GM12878 (cell line): ENCODE measurements around the gene MYCBP. TPM values are rescaled to one million over a fixed set of nuclear protein-coding genes. Genes with fewer than 3 reads are reported as not detected.

ENCODE experiments used
- ATAC-seq: fragments of 200-7000 bp; cut with Tn5 transposase; 3 replicates; pipeline ENCODE4 v1.9.1; 2020; ENCODE audit warnings: mild to moderate bottlenecking, moderate library complexity
- BruUV-seq: library from RNA; stranded (reverse); fragments of 400-500 nt; replicated peaks from 2 replicates; lab custom pipeline; 2021; lab: Mats Ljungman, UMichigan
- CTCF ChIA-PET: fragments of 300-600 bp; sonication (Branson Sonifier 250); formaldehyde crosslinking; extraction: SDS; loops from one replicate; lab custom pipeline; 2021; ENCODE audit warnings: inconsistent platforms; lab: Yijun Ruan, JAX
- POLR2A ChIA-PET: fragments of 350-600 bp; formaldehyde crosslinking; extraction: SDS; loops from one replicate; lab custom pipeline; 2021; ENCODE audit warnings: inconsistent platforms; lab: Charles Lee
- RAD21 ChIA-PET: fragments of 300-600 bp; sonication (Branson Sonifier 250); formaldehyde crosslinking; loops from one replicate; lab custom pipeline; 2023; ENCODE audit warnings: antibody characterized with exemption; ENCODE audit not compliant: unreplicated experiment; lab: Charles Lee
- SMC1A ChIA-PET: fragments of 300-600 bp; sonication (Branson Sonifier 250); formaldehyde crosslinking; loops from one replicate; lab custom pipeline; 2023; ENCODE audit not compliant: unreplicated experiment, uncharacterized antibody; lab: Charles Lee
- DNase-seq: peaks from one replicate; pipeline ENCODE4 v3.0.0-alpha.2; 2011; ENCODE audit warnings: low read depth, low spot score
- FAIRE-seq: peaks from 3 replicates; lab custom pipeline; 2011; peaks lifted over from hg19 to GRCh38; lab: Jason Lieb, UNC
- H2AFZ ChIP-seq: 2 replicates; pipeline ENCODE4 v1.6.0; 2011; ENCODE audit warnings: low read depth, low read length, control low read depth; ENCODE audit not compliant: control insufficient read depth
- H3K27ac ChIP-seq: 2 replicates; pipeline ENCODE4 v1.5.1; 2011; ENCODE audit warnings: control low read depth; ENCODE audit not compliant: control insufficient read depth, insufficient read depth
- H3K27me3 ChIP-seq, 2 experiments: replicated peaks in 1 of 2; 2 replicates each; pipeline versions ENCODE4 v1.6.0 to v1.6.1; 2011; ENCODE audit warnings: low read length in 1 of 2; ENCODE audit not compliant: control insufficient read depth in 2 of 2, insufficient read depth in 2 of 2
- H3K36me3 ChIP-seq, 2 experiments: 2 replicates each; pipeline ENCODE4 v1.5.1; 2011; ENCODE audit warnings: low read length in 1 of 2; ENCODE audit not compliant: control insufficient read depth in 2 of 2, insufficient read depth in 2 of 2
- H3K4me1 ChIP-seq: 2 replicates; pipeline ENCODE4 v1.6.1; 2011; ENCODE audit warnings: mild to moderate bottlenecking, low read length, moderate library complexity, mixed read lengths; ENCODE audit not compliant: control insufficient read depth, insufficient read depth
- H3K4me2 ChIP-seq: 2 replicates; pipeline ENCODE4 v1.6.0; 2011; ENCODE audit warnings: control low read depth; ENCODE audit not compliant: control insufficient read depth, insufficient read depth
- H3K4me3 ChIP-seq: fragments of 200-600 bp; sonication (generic); 2 replicates; pipeline ENCODE4 v1.5.1; 2016
- H3K79me2 ChIP-seq: 2 replicates; pipeline ENCODE4 v1.6.0; 2011; ENCODE audit warnings: low read length; ENCODE audit not compliant: control insufficient read depth, insufficient read depth
- H3K9ac ChIP-seq: 2 replicates; pipeline ENCODE4 v1.8.0; 2011; ENCODE audit warnings: low read length, control low read depth, mixed read lengths; ENCODE audit not compliant: control insufficient read depth, insufficient read depth
- H3K9me3 ChIP-seq: replicated peaks from 3 replicates; pipeline ENCODE4 v1.5.1; 2011; ENCODE audit warnings: mild to moderate bottlenecking, low read length; ENCODE audit not compliant: control insufficient read depth, insufficient read depth
- H4K20me1 ChIP-seq: 2 replicates; pipeline ENCODE4 v1.6.0; 2011; ENCODE audit not compliant: control insufficient read depth, insufficient read depth
- BHLHE40 ChIP-seq, 2 experiments: fragments of 450-650 bp in 1 of 2; IDR thresholded peaks; 2 replicates each; pipeline ENCODE4 v1.6.1; 2011 to 2017; ENCODE audit warnings: low read depth in 2 of 2, borderline replicate concordance in 1 of 2, improper control_type of control experiment in 1 of 2, low read length in 1 of 2, mild to moderate bottlenecking in 1 of 2
- EP300 ChIP-seq, 2 experiments: fragments of 150-350 bp in 1 of 2; IDR thresholded peaks; 2 replicates each; pipeline ENCODE4 v1.6.1; 2011 to 2012; ENCODE audit warnings: low read depth in 2 of 2, low read length in 2 of 2, borderline replicate concordance in 1 of 2, improper control_type of control experiment in 1 of 2, inconsistent platforms in 1 of 2; ENCODE audit not compliant: control insufficient read depth in 1 of 2
- JUNB ChIP-seq: IDR thresholded peaks from 2 replicates; pipeline ENCODE4 v1.6.1; 2016; ENCODE audit warnings: antibody characterized with exemption, mild to moderate bottlenecking
- MTA2 ChIP-seq: fragments of 450-650 bp; IDR thresholded peaks from 2 replicates; pipeline ENCODE4 v1.6.1; 2016; ENCODE audit warnings: low read depth, mild to moderate bottlenecking, moderate library complexity
- NFIC ChIP-seq: IDR thresholded peaks from 2 replicates; pipeline ENCODE4 v1.6.1; 2012; ENCODE audit warnings: low read depth, mild to moderate bottlenecking, inconsistent platforms, low read length, moderate library complexity
- PRDM15 ChIP-seq: fragments of 450-650 bp; formaldehyde crosslinking; IDR thresholded peaks from 2 replicates; pipeline ENCODE4 v1.4.0; 2020; ENCODE audit warnings: mild to moderate bottlenecking, moderate library complexity
- SUPT20H ChIP-seq: IDR thresholded peaks from 2 replicates; pipeline ENCODE4 v1.6.1; 2011; ENCODE audit warnings: low read depth, mild to moderate bottlenecking, low read length, moderate library complexity, borderline replicate concordance; ENCODE audit not compliant: control insufficient read depth
- SUZ12 ChIP-seq: fragments of 200-600 bp; sonication (generic); IDR thresholded peaks from one replicate; pipeline ENCODE4 v1.6.1; 2018; ENCODE audit warnings: antibody characterized with exemption, mild to moderate bottlenecking; ENCODE audit not compliant: unreplicated experiment
- USF1 ChIP-seq: IDR thresholded peaks from 2 replicates; pipeline ENCODE4 v1.6.1; 2011; ENCODE audit warnings: borderline replicate concordance, low read depth, mild to moderate bottlenecking, moderate library complexity, mixed read lengths, low read length; ENCODE audit not compliant: insufficient read depth; ENCODE audit errors: extremely low read length
- ZBTB11 ChIP-seq: fragments of 450-650 bp; formaldehyde crosslinking; IDR thresholded peaks from 2 replicates; pipeline ENCODE4 v1.5.0; 2022; ENCODE audit warnings: mild to moderate bottlenecking, missing genetic modification characterization
- ZBTB33 ChIP-seq: fragments of 450-650 bp; IDR thresholded peaks from 2 replicates; pipeline ENCODE4 v1.6.1; 2017; ENCODE audit warnings: mild to moderate bottlenecking
- WGBS: methylation state at CpG from one replicate; pipeline ENCODE4 v1.1.6; 2016; ENCODE audit warnings: low lambda C conversion rate; ENCODE audit not compliant: insufficient replicate concordance, insufficient coverage; ENCODE audit errors: missing lambda C conversion rate; 5-methylcytosine and 5-hydroxymethylcytosine counted together
- in situ Hi-C: fragments of 300-500 bp; cut with MboI; formaldehyde crosslinking; loops from 9 replicates; pipeline ENCODE4 v1.14.3; 2018; ENCODE audit warnings: mixed read lengths
- intact Hi-C: fragments of 100-400 bp; cut with micrococcal nuclease; formaldehyde crosslinking; loops from one replicate; pipeline ENCODE4 v1.14.2; 2022; ENCODE audit not compliant: unreplicated experiment
- polyA plus RNA-seq, 11 experiments: library from polyadenylated mRNA; depleted of rRNA in 4 of 11; unstranded in 6 of 11; stranded (reverse) in 5 of 11; fragments of >200 nt; fragmentation: Nextera tagmentation in 4 of 11; fragmentation: Illumina TruSeq in 1 of 11; extraction: Ambion mirVana in 4 of 11; extraction: Trizol in 1 of 11; gene quantifications; 1 replicate in 1 of 11; 2 replicates in 10 of 11; pipeline versions ENCODE4 v1.2.1 to v1.2.3, GENCODE V29; 2011 to 2016; ENCODE audit warnings: inconsistent platforms in 2 of 11, missing spikeins in 2 of 11, low read depth in 1 of 11
- total RNA-seq, 4 experiments: library from RNA; depleted of rRNA in 3 of 4; stranded (reverse); fragments of >200 nt in 3 of 4; fragmentation: Illumina TruSeq in 1 of 4; extraction: Trizol in 1 of 4; gene quantifications; 2 replicates each; pipeline versions ENCODE4 v1.2.1 to v1.2.3, GENCODE V29; 2013 to 2021

MYCBP gene
- total and polyA plus RNA-seq, 10 of the 15 experiments (the other 5 are each of a cell fraction or from before 2014, with no cell fraction given): 26.1 to 210 (median 43.1) TPM

- H3K79me2 ChIP-seq: peaks cover 15% of the 10 kb centered on the region
- ATAC-seq (peak; percentile 75), FAIRE-seq (peak; percentile 80), DNase-seq (peak; percentile 50)
- H4K20me1 ChIP-seq: no peaks in the 10 kb centered on the region
- POLR2A ChIA-PET: interaction anchor here (0.6 to 0.9 kb wide), 3 partner anchors 8 to 21 kb away, joined by 3 to 4 read pairs (median 4); partner anchors contain the start of gene MYCBP
- in situ Hi-C loops: no loop called here
- CTCF ChIA-PET: interaction anchor here (1.1 kb wide), 1 partner anchor 8 kb away, joined by 3 read pairs; no protein-coding TSS in a partner anchor
- BruUV-seq: no TSS peak
- intact Hi-C loops: loop anchor here (10.0 kb wide), 1 partner anchor 172 kb away; the partner anchor contains the start of gene NDUFS5
- SMC1A ChIA-PET: interaction anchor here (0.9 kb wide), 1 partner anchor 20 kb away, joined by 5 read pairs; no protein-coding TSS in a partner anchor
- peak overlapping the region; percentile 23; the same call in 1 of the 2 replicates for H3K4me3 ChIP-seq
- peaks cover 2 to 7% of the 10 kb centered on the region in 2 experiments; a peak in 2 of 4 replicates for H3K36me3 ChIP-seq
- H3K27me3 ChIP-seq: no peaks in the 10 kb centered on the region
- H3K9ac ChIP-seq: 0 out of 2 replicates have a peak overlapping the region, but pooled peaks have one; percentile 9
- no peaks in the 10 kb centered on the region for H3K9me3 ChIP-seq
- WGBS: 1% methylated on average over 4 of the region's 4 CpGs
- H3K4me1 ChIP-seq: peaks cover 18% of the 10 kb centered on the region
- H2AFZ ChIP-seq: peak overlapping the region; percentile 33; the same call in 1 of the 2 replicates
- H3K4me2 ChIP-seq: peak overlapping the region; percentile 72
- peak overlapping the region; percentile 47 for H3K27ac ChIP-seq
- RAD21 ChIA-PET: interaction anchor here (0.9 to 1.3 kb wide), 2 partner anchors 340 to 823 kb away, joined by 4 read pairs; no protein-coding TSS in a partner anchor
- TF ChIP-seq NFIC (peak; percentile 72), EP300 (IDR thresholded peaks at IDR 0.05; ENCODE audit: borderline replicate concordance in 1 of 2, control insufficient read depth in 1 of 2, low read depth in 2 of 2, low read length in 2 of 2) (0 out of 4 replicates have a peak, but pooled peaks of 1 of the 2 experiments have one; percentile 24), USF1 (no peak), BHLHE40 (IDR thresholded peaks at IDR 0.05; ENCODE audit: borderline replicate concordance in 1 of 2, low read depth in 2 of 2, low read length in 1 of 2) (peak in 1 of 2 experiments; percentile 10; a peak in 1 of 4 replicates), ZBTB11 (CRISPR knock-in tag) (no peak), SUPT20H (no peak), PRDM15 (CRISPR knock-in tag) (no peak), JUNB (peak; percentile 88), SUZ12 (no peak), MTA2 (peak; percentile 53; the same call in 1 of the 2 replicates), ZBTB33 (no peak)
Observed at GRCh38 chr1:38852780-38853179, 20.4 kb downstream of the MYCBP start.
